Endothelial cell of umbilical vein (primary cell): ENCODE results near the gene BHLHE41. TPM values are rescaled to one million over a fixed set of nuclear protein-coding genes. Genes with fewer than 3 reads are reported as not detected.
A peak's percentile ranks its signal among the peaks of the same experiment; 100 is the strongest.

Experiments used
- BruUV-seq: library from RNA; stranded (reverse); fragments of 400-500 nt; replicated peaks from 2 replicates; lab custom pipeline; 2021; lab: Mats Ljungman, UMichigan
- CTCF ChIA-PET: fragments of 300-600, 350-600 bp; sonication (Branson Sonifier 250); formaldehyde crosslinking; loops from one replicate; lab custom pipeline; 2021; ENCODE audit warnings: antibody characterized with exemption, inconsistent platforms; lab: Charles Lee
- POLR2A ChIA-PET: fragments of 300-600, 350-600 bp; sonication (Branson Sonifier 250); formaldehyde crosslinking; loops from one replicate; lab custom pipeline; 2021; ENCODE audit warnings: antibody characterized with exemption, inconsistent platforms; lab: Charles Lee
- DNase-seq: peaks from one replicate; pipeline ENCODE4 v3.0.0-alpha.2; 2011; ENCODE audit warnings: low read depth, low spot score
- FAIRE-seq: peaks from 2 replicates; lab custom pipeline; 2011; peaks lifted over from hg19 to GRCh38; lab: Jason Lieb, UNC
- H2AFZ ChIP-seq: 2 replicates; pipeline ENCODE4 v1.6.0; 2012; ENCODE audit warnings: low read depth, low read length, control low read depth, inconsistent platforms
- H3K27ac ChIP-seq: 2 replicates; pipeline ENCODE4 v1.5.1; 2011; ENCODE audit warnings: low read depth, mild to moderate bottlenecking, control low read depth, low read length, moderate library complexity; ENCODE audit not compliant: insufficient read depth
- H3K27me3 ChIP-seq, 2 experiments: 2 replicates each; pipeline versions ENCODE4 v1.6.0 to v1.6.1; 2011; ENCODE audit warnings: low read length in 2 of 2, mixed read lengths in 1 of 2; ENCODE audit not compliant: control insufficient read depth in 2 of 2, insufficient read depth in 2 of 2
- H3K36me3 ChIP-seq, 2 experiments: 2 replicates in 1 of 2; 3 replicates in 1 of 2; pipeline ENCODE4 v1.5.1; 2011; ENCODE audit warnings: low read length in 2 of 2, mild to moderate bottlenecking in 1 of 2, moderate library complexity in 1 of 2; ENCODE audit not compliant: control insufficient read depth in 2 of 2, insufficient read depth in 2 of 2; ENCODE audit errors: extremely low read depth in 1 of 2
- H3K4me1 ChIP-seq: 3 replicates; pipeline ENCODE4 v1.5.1; 2011; ENCODE audit warnings: mild to moderate bottlenecking, low read length; ENCODE audit not compliant: control insufficient read depth, insufficient read depth; ENCODE audit errors: extremely low read depth
- H3K4me2 ChIP-seq: 2 replicates; pipeline ENCODE4 v1.6.1; 2011; ENCODE audit warnings: low read length, control low read depth, mixed read lengths; ENCODE audit not compliant: insufficient read depth
- H3K4me3 ChIP-seq, 3 experiments: fragments of 200-600 bp in 1 of 3; sonication (generic), shearing (Covaris generic) in 1 of 3; replicated peaks in 1 of 3; 2 replicates each; pipeline ENCODE4 v1.5.1; 2011 to 2016; ENCODE audit warnings: control low read depth in 3 of 3, low read length in 3 of 3, mild to moderate bottlenecking in 2 of 3, inconsistent platforms in 1 of 3, low read depth in 1 of 3, moderate library complexity in 1 of 3; ENCODE audit not compliant: insufficient read depth in 1 of 3
- H3K79me2 ChIP-seq: 2 replicates; pipeline ENCODE4 v1.6.0; 2012; ENCODE audit warnings: low read length, inconsistent platforms; ENCODE audit not compliant: control insufficient read depth, insufficient read depth
- H3K9ac ChIP-seq: replicated peaks from 2 replicates; pipeline ENCODE3; 2011; ENCODE audit warnings: low read length, control low read depth; ENCODE audit not compliant: insufficient read depth; ENCODE audit errors: extremely low read depth
- H3K9me1 ChIP-seq: replicated peaks from 3 replicates; pipeline ENCODE4 v1.6.0; 2011; ENCODE audit warnings: mild to moderate bottlenecking, low read length; ENCODE audit not compliant: control insufficient read depth, insufficient read depth; ENCODE audit errors: extremely low read depth
- H3K9me3 ChIP-seq: replicated peaks from 2 replicates; pipeline ENCODE4 v1.5.1; 2012; ENCODE audit warnings: low read length, inconsistent platforms; ENCODE audit not compliant: control insufficient read depth, insufficient read depth
- H4K20me1 ChIP-seq: replicated peaks from 2 replicates; pipeline ENCODE3; 2011; ENCODE audit warnings: mild to moderate bottlenecking, low read length; ENCODE audit not compliant: control insufficient read depth, insufficient read depth; ENCODE audit errors: extremely low read depth
- CTCF ChIP-seq, 2 donors: IDR thresholded peaks; 1 replicate in 1 of 2; 2 replicates in 1 of 2; pipeline ENCODE4 v1.5.1; 2011; ENCODE audit warnings: low read length in 2 of 2, mild to moderate bottlenecking in 2 of 2, moderate library complexity in 2 of 2, control low read depth in 1 of 2, inconsistent platforms in 1 of 2, low read depth in 1 of 2; ENCODE audit not compliant: insufficient read depth in 1 of 2; ENCODE audit errors: extremely low read depth in 1 of 2
- EZH2 ChIP-seq: IDR thresholded peaks from 2 replicates; pipeline ENCODE4 v1.6.1; 2012; ENCODE audit warnings: borderline replicate concordance, low read depth, mild to moderate bottlenecking, moderate library complexity, low read length, inconsistent platforms; ENCODE audit not compliant: severe bottlenecking
- FOS ChIP-seq: IDR thresholded peaks from 2 replicates; pipeline ENCODE4 v1.6.1; 2011; ENCODE audit warnings: mild to moderate bottlenecking, low read length, moderate library complexity, borderline replicate concordance; ENCODE audit not compliant: insufficient read depth
- dilution Hi-C: fragments of 300-500 bp; cut with MboI; formaldehyde crosslinking; loops from one replicate; pipeline ENCODE4 v1.15.0; 2019; ENCODE audit warnings: low sequenced_read_pairs; ENCODE audit not compliant: extremely low pct_ligation_motif_present
- intact Hi-C: fragments of 100-400 bp; cut with micrococcal nuclease; formaldehyde crosslinking; loops from one replicate; pipeline ENCODE4 v1.10.0; 2022
- polyA plus RNA-seq, 4 experiments: library from polyadenylated mRNA; depleted of rRNA in 3 of 4; stranded (reverse) in 3 of 4; unstranded in 1 of 4; fragments of >200 nt; gene quantifications; 2 replicates each; pipeline versions ENCODE4 v1.2.1 to v1.2.3, GENCODE V29; 2011 to 2012; ENCODE audit warnings: missing spikeins in 1 of 4
- total RNA-seq: library from RNA; stranded (reverse); gene quantifications from 2 replicates; pipeline ENCODE4 v1.2.3, GENCODE V29; 2021

Gene BHLHE41
- total and polyA plus RNA-seq, 2 donors (not counting 3 experiments of a cell fraction or from before 2014, with no cell fraction given) = 0.12 to 0.24 TPM

- Histone ChIP-seq H3K27ac (no peak overlapping the region), H3K79me2 (no peaks in the 10 kb centered on the region), H3K9me3 (no peaks in the 10 kb centered on the region), H3K9me1 (no peaks in the 10 kb centered on the region), H3K4me1 (peaks cover 23% of the 10 kb centered on the region), H2AFZ (peak overlapping the region; percentile 60), H3K4me2 (peak overlapping the region; percentile 95), H3K4me3 (peak overlapping the region; percentile 39 to 64 (median 49)), H4K20me1 (no peaks in the 10 kb centered on the region), H3K27me3 (peaks cover 32 to 53% of the 10 kb centered on the region in 2 experiments), H3K36me3 (no peaks in the 10 kb centered on the region), H3K9ac (peak overlapping the region; percentile 21)
- dilution Hi-C loops (no loop called here), intact Hi-C loops (loop anchor here (1.0 to 10.0 kb wide), 2 partner anchors 28 to 399 kb away; no protein-coding TSS in a partner anchor)
- DNase-seq (peak; percentile 53), FAIRE-seq (peak; percentile 53)
- ChIA-PET POLR2A (no interaction called here), CTCF (interaction anchor here (1.1 to 3.8 kb wide), 4 partner anchors 25 to 504 kb away, joined by 3 to 19 read pairs (median 4); no protein-coding TSS in a partner anchor)
- no TSS peak for BruUV-seq
- TF ChIP-seq FOS (peak; percentile 56), EZH2 (no peak), CTCF (IDR thresholded peaks at IDR 0.05; ENCODE audit: extremely low read depth in 1 of 2, insufficient read depth in 1 of 2, low read depth in 1 of 2, low read length in 2 of 2) (no peak)
These were observed 833 bp upstream of the BHLHE41 start for GRCh38 chr12:26125400-26126339.
